C4-2B (cell line): ENCODE data around the gene HACD1.

ENCODE experiments used
- ZFX ChIP-seq: fragments of 450-650 bp; IDR thresholded peaks from 2 replicates; pipeline ENCODE4 v1.6.1; 2017
- TF ChIP-seq, protein P1 (sequence below): fragments of 450-650 bp; conservative IDR thresholded peaks from 2 replicates; pipeline ENCODE4 v1.5.1; 2017; ENCODE audit warnings: mild to moderate bottlenecking

GRCh38 chr10:17660921-17661320 lies 43.7 kb upstream of the HACD1 start:
- TF ChIP-seq, protein P1, sequence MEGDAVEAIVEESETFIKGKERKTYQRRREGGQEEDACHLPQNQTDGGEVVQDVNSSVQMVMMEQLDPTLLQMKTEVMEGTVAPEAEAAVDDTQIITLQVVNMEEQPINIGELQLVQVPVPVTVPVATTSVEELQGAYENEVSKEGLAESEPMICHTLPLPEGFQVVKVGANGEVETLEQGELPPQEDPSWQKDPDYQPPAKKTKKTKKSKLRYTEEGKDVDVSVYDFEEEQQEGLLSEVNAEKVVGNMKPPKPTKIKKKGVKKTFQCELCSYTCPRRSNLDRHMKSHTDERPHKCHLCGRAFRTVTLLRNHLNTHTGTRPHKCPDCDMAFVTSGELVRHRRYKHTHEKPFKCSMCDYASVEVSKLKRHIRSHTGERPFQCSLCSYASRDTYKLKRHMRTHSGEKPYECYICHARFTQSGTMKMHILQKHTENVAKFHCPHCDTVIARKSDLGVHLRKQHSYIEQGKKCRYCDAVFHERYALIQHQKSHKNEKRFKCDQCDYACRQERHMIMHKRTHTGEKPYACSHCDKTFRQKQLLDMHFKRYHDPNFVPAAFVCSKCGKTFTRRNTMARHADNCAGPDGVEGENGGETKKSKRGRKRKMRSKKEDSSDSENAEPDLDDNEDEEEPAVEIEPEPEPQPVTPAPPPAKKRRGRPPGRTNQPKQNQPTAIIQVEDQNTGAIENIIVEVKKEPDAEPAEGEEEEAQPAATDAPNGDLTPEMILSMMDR = no peak
- no peak for TF ChIP-seq ZFX
